CD4-positive, alpha-beta T cell treated with Interleukin-15 for 4 hours (primary cell): ENCODE data around the gene THAP4.
"Not testable (repeated sequence)": the region's sequence is repeated elsewhere in the genome, so short reads cannot be mapped to it uniquely, and the experiment has no call there.

Source experiments
- DNase-seq: peaks from one replicate; pipeline ENCODE4 v3.0.0-alpha.2; 2020; ENCODE audit warnings: low spot score

Gene THAP4

GRCh38 chr2:241612156-241613016 lies 24.6 kb downstream of the THAP4 start:
- DNase-seq = no peak

- DNase-seq = no peak
These were observed 25.9 kb downstream of the THAP4 start for GRCh38 chr2:241611062-241611461.

GRCh38 chr2:241609859-241610793 lies 26.8 kb downstream of the THAP4 start:
- peak; percentile 90 for DNase-seq

GRCh38 chr2:241608881-241609280 lies 28.1 kb downstream of the THAP4 start:
- no peak for DNase-seq

GRCh38 chr2:241607162-241607885 lies 29.6 kb downstream of the THAP4 start:
- no peak for DNase-seq

- no peak for DNase-seq
These were observed 30.8 kb downstream of the THAP4 start for GRCh38 chr2:241606186-241606585.

GRCh38 chr2:241603686-241604085 lies 33.3 kb downstream of the THAP4 start:
- no peak for DNase-seq

- no peak for DNase-seq
These were observed 34.2 kb downstream of the THAP4 start for GRCh38 chr2:241602720-241603119.

GRCh38 chr2:241601841-241602240 lies 35.1 kb downstream of the THAP4 start:
- no peak for DNase-seq

GRCh38 chr2:241599615-241600014 lies 37.3 kb downstream of the THAP4 start:
- DNase-seq = no peak

- DNase-seq = no peak
These were observed 38.5 kb downstream of the THAP4 start for GRCh38 chr2:241598487-241598886.

GRCh38 chr2:241598061-241598460 lies 38.9 kb downstream of the THAP4 start:
- DNase-seq = no peak

- DNase-seq = no peak
These were observed 39.4 kb downstream of the THAP4 start for GRCh38 chr2:241597561-241597960.

GRCh38 chr2:241595600-241596140 lies 41.3 kb downstream of the THAP4 start:
- DNase-seq = no peak

GRCh38 chr2:241593271-241593670 lies 43.7 kb downstream of the THAP4 start:
- DNase-seq = no peak

- no peak for DNase-seq
These were observed 44.7 kb downstream of the THAP4 start for GRCh38 chr2:241592126-241592845.

GRCh38 chr2:241590496-241591455 lies 46.2 kb downstream of the THAP4 start:
- DNase-seq = not testable (repeated sequence)

GRCh38 chr2:241589863-241590262 lies 47.1 kb downstream of the THAP4 start:
- DNase-seq = not testable (repeated sequence)

GRCh38 chr2:241586564-241587264 lies 50.2 kb downstream of the THAP4 start:
- no peak for DNase-seq
